Endothelial cell of umbilical vein (primary cell): Measurements from ENCODE around the gene TRIM2. TPM values are rescaled to one million over a fixed set of nuclear protein-coding genes. Genes with fewer than 3 reads are reported as not detected.

Experiments used
- BruUV-seq: library from RNA; stranded (reverse); fragments of 400-500 nt; replicated peaks from 2 replicates; lab custom pipeline; 2021; lab: Mats Ljungman, UMichigan
- CTCF ChIA-PET: fragments of 300-600, 350-600 bp; sonication (Branson Sonifier 250); formaldehyde crosslinking; loops from one replicate; lab custom pipeline; 2021; ENCODE audit warnings: antibody characterized with exemption, inconsistent platforms; lab: Charles Lee
- POLR2A ChIA-PET: fragments of 300-600, 350-600 bp; sonication (Branson Sonifier 250); formaldehyde crosslinking; loops from one replicate; lab custom pipeline; 2021; ENCODE audit warnings: antibody characterized with exemption, inconsistent platforms; lab: Charles Lee
- DNase-seq: peaks from one replicate; pipeline ENCODE4 v3.0.0-alpha.2; 2011; ENCODE audit warnings: low read depth, low spot score
- FAIRE-seq: peaks from 2 replicates; lab custom pipeline; 2011; peaks lifted over from hg19 to GRCh38; lab: Jason Lieb, UNC
- H2AFZ ChIP-seq: 2 replicates; pipeline ENCODE4 v1.6.0; 2012; ENCODE audit warnings: low read depth, low read length, control low read depth, inconsistent platforms
- H3K27ac ChIP-seq: 2 replicates; pipeline ENCODE4 v1.5.1; 2011; ENCODE audit warnings: low read depth, mild to moderate bottlenecking, control low read depth, low read length, moderate library complexity; ENCODE audit not compliant: insufficient read depth
- H3K27me3 ChIP-seq, 2 experiments: 2 replicates each; pipeline versions ENCODE4 v1.6.0 to v1.6.1; 2011; ENCODE audit warnings: low read length in 2 of 2, mixed read lengths in 1 of 2; ENCODE audit not compliant: control insufficient read depth in 2 of 2, insufficient read depth in 2 of 2
- H3K36me3 ChIP-seq, 2 experiments: 2 replicates in 1 of 2; 3 replicates in 1 of 2; pipeline ENCODE4 v1.5.1; 2011; ENCODE audit warnings: low read length in 2 of 2, mild to moderate bottlenecking in 1 of 2, moderate library complexity in 1 of 2; ENCODE audit not compliant: control insufficient read depth in 2 of 2, insufficient read depth in 2 of 2; ENCODE audit errors: extremely low read depth in 1 of 2
- H3K4me1 ChIP-seq: 3 replicates; pipeline ENCODE4 v1.5.1; 2011; ENCODE audit warnings: mild to moderate bottlenecking, low read length; ENCODE audit not compliant: control insufficient read depth, insufficient read depth; ENCODE audit errors: extremely low read depth
- H3K4me2 ChIP-seq: 2 replicates; pipeline ENCODE4 v1.6.1; 2011; ENCODE audit warnings: low read length, control low read depth, mixed read lengths; ENCODE audit not compliant: insufficient read depth
- H3K4me3 ChIP-seq, 3 experiments: fragments of 200-600 bp in 1 of 3; sonication (generic), shearing (Covaris generic) in 1 of 3; replicated peaks in 1 of 3; 2 replicates each; pipeline ENCODE4 v1.5.1; 2011 to 2016; ENCODE audit warnings: control low read depth in 3 of 3, low read length in 3 of 3, mild to moderate bottlenecking in 2 of 3, inconsistent platforms in 1 of 3, low read depth in 1 of 3, moderate library complexity in 1 of 3; ENCODE audit not compliant: insufficient read depth in 1 of 3
- H3K79me2 ChIP-seq: 2 replicates; pipeline ENCODE4 v1.6.0; 2012; ENCODE audit warnings: low read length, inconsistent platforms; ENCODE audit not compliant: control insufficient read depth, insufficient read depth
- H3K9ac ChIP-seq: replicated peaks from 2 replicates; pipeline ENCODE3; 2011; ENCODE audit warnings: low read length, control low read depth; ENCODE audit not compliant: insufficient read depth; ENCODE audit errors: extremely low read depth
- H3K9me1 ChIP-seq: replicated peaks from 3 replicates; pipeline ENCODE4 v1.6.0; 2011; ENCODE audit warnings: mild to moderate bottlenecking, low read length; ENCODE audit not compliant: control insufficient read depth, insufficient read depth; ENCODE audit errors: extremely low read depth
- H3K9me3 ChIP-seq: replicated peaks from 2 replicates; pipeline ENCODE4 v1.5.1; 2012; ENCODE audit warnings: low read length, inconsistent platforms; ENCODE audit not compliant: control insufficient read depth, insufficient read depth
- H4K20me1 ChIP-seq: replicated peaks from 2 replicates; pipeline ENCODE3; 2011; ENCODE audit warnings: mild to moderate bottlenecking, low read length; ENCODE audit not compliant: control insufficient read depth, insufficient read depth; ENCODE audit errors: extremely low read depth
- CTCF ChIP-seq, 2 donors: IDR thresholded peaks; 1 replicate in 1 of 2; 2 replicates in 1 of 2; pipeline ENCODE4 v1.5.1; 2011; ENCODE audit warnings: low read length in 2 of 2, mild to moderate bottlenecking in 2 of 2, moderate library complexity in 2 of 2, control low read depth in 1 of 2, inconsistent platforms in 1 of 2, low read depth in 1 of 2; ENCODE audit not compliant: insufficient read depth in 1 of 2; ENCODE audit errors: extremely low read depth in 1 of 2
- EZH2 ChIP-seq: IDR thresholded peaks from 2 replicates; pipeline ENCODE4 v1.6.1; 2012; ENCODE audit warnings: borderline replicate concordance, low read depth, mild to moderate bottlenecking, moderate library complexity, low read length, inconsistent platforms; ENCODE audit not compliant: severe bottlenecking
- FOS ChIP-seq: IDR thresholded peaks from 2 replicates; pipeline ENCODE4 v1.6.1; 2011; ENCODE audit warnings: mild to moderate bottlenecking, low read length, moderate library complexity, borderline replicate concordance; ENCODE audit not compliant: insufficient read depth
- GATA2 ChIP-seq: IDR thresholded peaks from 2 replicates; pipeline ENCODE4 v1.7.0; 2011; ENCODE audit warnings: low read depth, mild to moderate bottlenecking, moderate library complexity, mixed read lengths, low read length; ENCODE audit not compliant: insufficient read length, insufficient read depth
- JUN ChIP-seq: IDR thresholded peaks from 2 replicates; pipeline ENCODE4 v1.6.1; 2011; ENCODE audit warnings: borderline replicate concordance, low read depth; ENCODE audit not compliant: insufficient read length, insufficient read depth
- MAX ChIP-seq: IDR thresholded peaks from 2 replicates; pipeline ENCODE4 v1.6.1; 2011; ENCODE audit not compliant: insufficient read depth, insufficient read length
- MYC ChIP-seq: IDR thresholded peaks from one replicate; pipeline ENCODE4 v1.6.1; 2011; ENCODE audit warnings: mild to moderate bottlenecking, low read depth, low read length
- POLR2A ChIP-seq: IDR thresholded peaks from 2 replicates; pipeline ENCODE4 v1.6.1; 2012; ENCODE audit warnings: low read depth, mild to moderate bottlenecking, control low read depth, low read length
- POLR2AphosphoS5 ChIP-seq: IDR thresholded peaks from 2 replicates; pipeline ENCODE4 v1.6.1; 2012; ENCODE audit warnings: low read depth, mild to moderate bottlenecking, control low read depth, low read length, moderate library complexity; ENCODE audit not compliant: insufficient read depth
- dilution Hi-C: fragments of 300-500 bp; cut with MboI; formaldehyde crosslinking; loops from one replicate; pipeline ENCODE4 v1.15.0; 2019; ENCODE audit warnings: low sequenced_read_pairs; ENCODE audit not compliant: extremely low pct_ligation_motif_present
- intact Hi-C: fragments of 100-400 bp; cut with micrococcal nuclease; formaldehyde crosslinking; loops from one replicate; pipeline ENCODE4 v1.10.0; 2022
- polyA plus RNA-seq, 4 experiments: library from polyadenylated mRNA; depleted of rRNA in 3 of 4; stranded (reverse) in 3 of 4; unstranded in 1 of 4; fragments of >200 nt; gene quantifications; 2 replicates each; pipeline versions ENCODE4 v1.2.1 to v1.2.3, GENCODE V29; 2011 to 2012; ENCODE audit warnings: missing spikeins in 1 of 4
- total RNA-seq: library from RNA; stranded (reverse); gene quantifications from 2 replicates; pipeline ENCODE4 v1.2.3, GENCODE V29; 2021

Gene TRIM2
- total and polyA plus RNA-seq, 2 donors (not counting 3 experiments of a cell fraction or from before 2014, with no cell fraction given) = 6.8 to 19.7 TPM

- Histone ChIP-seq H4K20me1 (no peaks in the 10 kb centered on the region), H3K4me1 (no peaks in the 10 kb centered on the region), H3K9ac (no peak overlapping the region), H3K4me2 (no peak overlapping the region), H3K36me3 (no peaks in the 10 kb centered on the region), H2AFZ (no peak overlapping the region), H3K9me1 (no peaks in the 10 kb centered on the region), H3K4me3 (no peak overlapping the region), H3K27ac (no peak overlapping the region), H3K79me2 (no peaks in the 10 kb centered on the region), H3K27me3 (no peaks in the 10 kb centered on the region), H3K9me3 (no peaks in the 10 kb centered on the region)
- BruUV-seq = no TSS peak
- CTCF ChIA-PET = no interaction called here
- intact Hi-C loops = no loop called here
- TF ChIP-seq MYC (no peak), POLR2A (no peak), GATA2 (no peak), MAX (no peak), JUN (no peak), CTCF (IDR thresholded peaks at IDR 0.05; ENCODE audit: extremely low read depth in 1 of 2, insufficient read depth in 1 of 2, low read depth in 1 of 2, low read length in 2 of 2) (no peak), FOS (no peak), POLR2AphosphoS5 (no peak), EZH2 (no peak)
- dilution Hi-C loops = no loop called here
- no peak for FAIRE-seq
- POLR2A ChIA-PET = no interaction called here
- no peak for DNase-seq
Observed at GRCh38 chr4:153369021-153369420, 164.8 kb downstream of the TRIM2 start.
